Kidney (tissue), 14 donors: ENCODE data around the gene SRGAP3. TPM values are rescaled to one million over a fixed set of nuclear protein-coding genes. Genes with fewer than 3 reads are reported as not detected.

Experiments used
- DNase-seq, 5 donors: peaks; one replicate each; pipeline ENCODE4 v3.0.0-alpha.2; 2013 to 2020
- FAIRE-seq: peaks from 2 replicates; lab custom pipeline; 2012; peaks lifted over from hg19 to GRCh38; lab: Jason Lieb, UNC
- H3K27ac ChIP-seq, 2 donors: one replicate each; pipeline ENCODE4 v1.7.0; 2013; ENCODE audit warnings: low read depth in 2 of 2, low read length in 2 of 2, inconsistent platforms in 1 of 2
- H3K27me3 ChIP-seq: one replicate; pipeline ENCODE4 v1.7.1; 2013; ENCODE audit warnings: low read length, inconsistent platforms; ENCODE audit not compliant: control insufficient read depth, insufficient read depth
- H3K36me3 ChIP-seq, 3 donors: one replicate each; pipeline versions ENCODE4 v1.7.0 to v1.7.1; 2013; ENCODE audit warnings: low read length in 3 of 3, control low read depth in 1 of 3, inconsistent platforms in 1 of 3; ENCODE audit not compliant: insufficient read depth in 3 of 3, control insufficient read depth in 2 of 3
- H3K4me1 ChIP-seq, 3 donors: one replicate each; pipeline versions ENCODE4 v1.7.0 to v1.7.1; 2013; ENCODE audit warnings: low read length in 3 of 3, inconsistent platforms in 1 of 3, low read depth in 1 of 3; ENCODE audit not compliant: control insufficient read depth in 2 of 3, insufficient read depth in 2 of 3
- H3K4me3 ChIP-seq, 3 donors: one replicate each; pipeline versions ENCODE4 v1.7.0 to v1.8.1; 2013; ENCODE audit warnings: low read length in 3 of 3, control low read depth in 1 of 3, inconsistent platforms in 1 of 3
- H3K9ac ChIP-seq, 3 donors: one replicate each; pipeline versions ENCODE4 v1.7.0 to v1.7.1; 2013; ENCODE audit warnings: low read length in 3 of 3, control low read depth in 1 of 3, inconsistent platforms in 1 of 3
- H3K9me3 ChIP-seq, 3 donors: one replicate each; pipeline versions ENCODE4 v1.7.0 to v1.7.1; 2013; ENCODE audit warnings: low read length in 3 of 3, control low read depth in 1 of 3, inconsistent platforms in 1 of 3; ENCODE audit not compliant: control insufficient read depth in 2 of 3, insufficient read depth in 1 of 3
- intact Hi-C: fragments of 100-400 bp; cut with DNase I; formaldehyde crosslinking; loops from one replicate; pipeline ENCODE4 v1.11.1; 2022
- polyA plus RNA-seq: library from polyadenylated mRNA; stranded (reverse); fragments of 350-450 nt; fragmentation: Illumina TruSeq; extraction: RNeasy Lipid Tissue Mini Kit (QIAGEN cat#74804); gene quantifications from one replicate; pipeline ENCODE4 v1.2.3, GENCODE V29; 2014; ENCODE audit warnings: low read depth, low replicate concordance; ENCODE audit not compliant: insufficient read depth
- total RNA-seq: library from RNA; stranded (reverse); fragmentation: NEBNext Ultra II Directional; extraction: Animal tissue kit (Norgen Biotek cat#: 25700); gene quantifications from one replicate; pipeline ENCODE4 v1.2.1, GENCODE V29; 2021
- TF ChIP-seq, protein P1 (sequence below): IDR thresholded peaks from 3 replicates; pipeline ENCODE4 v1.5.1; 2012; ENCODE audit warnings: mild to moderate bottlenecking, moderate library complexity, borderline replicate concordance; ENCODE audit not compliant: insufficient read depth; ENCODE audit errors: extremely low read depth
- donor health status: control.
- donor health status: control.
- donor health status: control.
- donor health status: control.
- donor health status: control.
- donor health status: DM: yes; HTN: yes; CAD: no.
- donor health status: Normal renal cell carcinoma (clear cell type).

The SRGAP3 gene
- total and polyA plus RNA-seq, 2 donors from 2014 or later, result 4.1 to 24.3 TPM

DNA sequence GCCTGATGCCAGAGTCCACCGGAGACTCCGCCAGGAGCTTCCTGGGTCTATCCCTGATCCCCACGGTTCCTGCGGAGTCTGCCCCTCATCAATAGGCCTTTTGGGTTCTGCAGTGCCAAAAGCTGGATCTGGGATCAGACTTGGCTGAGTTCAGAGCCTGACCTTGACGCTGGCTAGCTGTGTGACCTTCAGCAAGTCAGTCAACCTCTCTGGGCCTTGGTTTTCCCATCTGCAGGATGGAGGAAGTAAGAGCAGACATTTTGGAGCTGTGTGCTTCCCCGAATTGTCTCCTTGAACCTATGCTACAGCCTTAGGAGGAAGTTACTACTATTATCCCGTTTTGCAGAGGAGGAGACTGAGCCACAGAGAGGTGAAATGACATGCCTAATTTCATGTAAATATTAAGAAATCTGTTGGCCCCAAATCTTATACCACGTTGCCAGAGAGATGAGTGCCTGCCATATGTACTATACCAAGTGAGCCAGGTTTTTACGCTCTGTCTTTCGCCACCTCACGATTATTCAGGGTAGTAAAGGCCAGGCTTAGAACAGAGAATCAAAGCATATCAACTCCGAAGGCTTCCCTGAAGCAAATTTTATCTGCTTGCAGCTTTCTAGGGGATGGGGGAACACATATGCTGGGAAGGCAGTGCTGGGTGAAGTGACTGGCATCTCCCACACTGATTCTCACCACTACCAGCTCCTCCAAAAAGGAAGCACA, 112.5 kb downstream of the SRGAP3 start:
- TF ChIP-seq, protein P1, sequence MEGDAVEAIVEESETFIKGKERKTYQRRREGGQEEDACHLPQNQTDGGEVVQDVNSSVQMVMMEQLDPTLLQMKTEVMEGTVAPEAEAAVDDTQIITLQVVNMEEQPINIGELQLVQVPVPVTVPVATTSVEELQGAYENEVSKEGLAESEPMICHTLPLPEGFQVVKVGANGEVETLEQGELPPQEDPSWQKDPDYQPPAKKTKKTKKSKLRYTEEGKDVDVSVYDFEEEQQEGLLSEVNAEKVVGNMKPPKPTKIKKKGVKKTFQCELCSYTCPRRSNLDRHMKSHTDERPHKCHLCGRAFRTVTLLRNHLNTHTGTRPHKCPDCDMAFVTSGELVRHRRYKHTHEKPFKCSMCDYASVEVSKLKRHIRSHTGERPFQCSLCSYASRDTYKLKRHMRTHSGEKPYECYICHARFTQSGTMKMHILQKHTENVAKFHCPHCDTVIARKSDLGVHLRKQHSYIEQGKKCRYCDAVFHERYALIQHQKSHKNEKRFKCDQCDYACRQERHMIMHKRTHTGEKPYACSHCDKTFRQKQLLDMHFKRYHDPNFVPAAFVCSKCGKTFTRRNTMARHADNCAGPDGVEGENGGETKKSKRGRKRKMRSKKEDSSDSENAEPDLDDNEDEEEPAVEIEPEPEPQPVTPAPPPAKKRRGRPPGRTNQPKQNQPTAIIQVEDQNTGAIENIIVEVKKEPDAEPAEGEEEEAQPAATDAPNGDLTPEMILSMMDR, result no peak
- no peaks in the 10 kb centered on the region for H3K36me3 ChIP-seq
- peak overlapping the region in 1 of 3 donors; percentile 46 for H3K4me3 ChIP-seq
- DNase-seq (no peak), FAIRE-seq (no peak)
- no peaks in the 10 kb centered on the region for H3K27me3 ChIP-seq
- no peaks in the 10 kb centered on the region for H3K9me3 ChIP-seq
- H3K9ac ChIP-seq, result no peak overlapping the region
- intact Hi-C loops, result no loop called here
- no peak overlapping the region for H3K27ac ChIP-seq
- peaks cover 6 to 8% (median 8%) of the 10 kb centered on the region in 3 donors for H3K4me1 ChIP-seq

DNA sequence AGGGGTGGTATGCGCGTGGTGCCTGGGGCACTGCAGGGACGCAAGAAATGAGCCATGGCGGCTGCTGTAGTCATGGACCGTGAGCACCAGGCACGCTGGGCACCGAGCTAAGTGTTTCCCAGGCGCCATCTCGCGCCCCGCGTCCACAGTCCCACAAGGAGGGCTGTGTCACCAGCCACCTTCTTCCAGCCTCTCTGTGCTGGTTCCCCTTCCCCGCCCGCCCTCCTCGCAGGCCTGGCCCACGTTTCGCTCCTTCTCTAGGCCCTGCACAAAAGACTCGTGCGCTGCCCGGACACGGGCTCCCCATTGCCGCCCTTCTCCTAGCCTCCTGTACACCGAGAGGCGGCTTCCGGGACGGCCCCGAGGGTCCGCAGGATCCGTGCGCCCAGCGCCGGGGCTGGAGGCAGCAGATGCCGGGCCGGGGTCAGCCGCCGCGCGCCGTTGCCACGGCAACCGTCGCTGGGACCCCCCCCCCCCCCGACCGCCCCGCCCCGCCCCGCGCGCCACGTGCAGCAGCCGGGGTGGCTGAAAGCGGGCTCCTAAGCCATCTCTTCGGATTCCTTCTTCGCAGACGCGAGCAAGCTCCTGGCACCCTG, 113.4 kb downstream of the SRGAP3 start:
- H3K4me1 ChIP-seq, result peaks cover 6 to 8% (median 8%) of the 10 kb centered on the region in 3 donors
- no peaks in the 10 kb centered on the region for H3K9me3 ChIP-seq
- H3K27ac ChIP-seq, result peak overlapping the region in 1 of 2 donors; percentile 18
- TF ChIP-seq, protein P1, result no peak
- peak overlapping the region in 2 of 3 donors; percentile 6 to 46 for H3K4me3 ChIP-seq
- intact Hi-C loops, result no loop called here
- H3K27me3 ChIP-seq, result no peaks in the 10 kb centered on the region
- DNase-seq (peak; percentile 81 to 90 (median 85)), FAIRE-seq (no peak)
- H3K36me3 ChIP-seq, result no peaks in the 10 kb centered on the region
- no peak overlapping the region for H3K9ac ChIP-seq

DNA sequence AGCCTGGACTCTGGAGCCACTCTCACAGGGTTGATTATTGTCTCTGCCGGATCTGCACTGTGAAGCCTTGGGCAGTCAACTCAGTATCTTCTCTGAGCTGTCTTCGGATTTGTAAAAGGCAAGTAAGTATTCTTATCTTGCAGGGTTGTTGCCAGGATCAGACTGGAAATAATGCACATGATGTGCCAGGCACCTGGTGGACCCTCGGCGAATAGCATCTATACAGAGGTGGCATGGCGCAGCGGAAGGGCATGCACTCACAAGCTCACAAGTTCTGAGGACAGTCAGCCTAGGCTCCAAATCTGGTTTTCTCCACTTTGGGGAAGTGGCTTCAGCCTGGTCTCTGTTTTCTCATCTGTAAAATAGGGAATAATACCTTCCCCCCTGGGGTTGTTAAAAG, 113.9 kb downstream of the SRGAP3 start:
- no peaks in the 10 kb centered on the region for H3K9me3 ChIP-seq
- DNase-seq, result no peak
- peak overlapping the region in 1 of 3 donors; percentile 39 for H3K4me3 ChIP-seq
- H3K27me3 ChIP-seq, result no peaks in the 10 kb centered on the region
- intact Hi-C loops, result no loop called here
- TF ChIP-seq, protein P1, result peak; percentile 6
- H3K4me1 ChIP-seq, result peaks cover 6 to 8% (median 8%) of the 10 kb centered on the region in 3 donors
- FAIRE-seq, result no peak
- H3K27ac ChIP-seq, result peak overlapping the region in 1 of 2 donors; percentile 18
- H3K9ac ChIP-seq, result no peak overlapping the region
- H3K36me3 ChIP-seq, result no peaks in the 10 kb centered on the region
